ENCODE results near the gene APOD.
"Not testable (repeated sequence)": the region's sequence is repeated elsewhere in the genome, so short reads cannot be mapped to it uniquely, and the experiment has no call there.

DNA sequence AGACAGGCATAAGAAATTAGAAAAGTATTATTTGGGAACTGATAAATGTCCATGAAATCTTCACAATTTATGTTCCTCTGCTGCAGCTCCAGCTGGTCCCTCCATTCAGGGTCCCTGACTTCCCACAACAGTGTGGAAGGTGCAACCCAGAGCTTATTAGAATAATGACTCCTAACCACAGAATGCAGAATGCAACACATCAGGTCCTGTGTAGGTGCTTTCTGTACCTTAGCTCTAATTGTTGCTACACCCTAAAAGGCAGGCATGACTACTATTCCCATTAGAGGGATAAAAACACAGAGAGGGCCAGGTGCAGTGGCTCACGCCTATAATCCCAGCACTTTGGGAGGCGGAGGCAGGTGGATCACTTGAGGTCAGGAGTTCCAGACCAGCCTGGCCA lies 6.6 kb upstream of the APOD start:
- TF ChIP-seq, protein P1, sequence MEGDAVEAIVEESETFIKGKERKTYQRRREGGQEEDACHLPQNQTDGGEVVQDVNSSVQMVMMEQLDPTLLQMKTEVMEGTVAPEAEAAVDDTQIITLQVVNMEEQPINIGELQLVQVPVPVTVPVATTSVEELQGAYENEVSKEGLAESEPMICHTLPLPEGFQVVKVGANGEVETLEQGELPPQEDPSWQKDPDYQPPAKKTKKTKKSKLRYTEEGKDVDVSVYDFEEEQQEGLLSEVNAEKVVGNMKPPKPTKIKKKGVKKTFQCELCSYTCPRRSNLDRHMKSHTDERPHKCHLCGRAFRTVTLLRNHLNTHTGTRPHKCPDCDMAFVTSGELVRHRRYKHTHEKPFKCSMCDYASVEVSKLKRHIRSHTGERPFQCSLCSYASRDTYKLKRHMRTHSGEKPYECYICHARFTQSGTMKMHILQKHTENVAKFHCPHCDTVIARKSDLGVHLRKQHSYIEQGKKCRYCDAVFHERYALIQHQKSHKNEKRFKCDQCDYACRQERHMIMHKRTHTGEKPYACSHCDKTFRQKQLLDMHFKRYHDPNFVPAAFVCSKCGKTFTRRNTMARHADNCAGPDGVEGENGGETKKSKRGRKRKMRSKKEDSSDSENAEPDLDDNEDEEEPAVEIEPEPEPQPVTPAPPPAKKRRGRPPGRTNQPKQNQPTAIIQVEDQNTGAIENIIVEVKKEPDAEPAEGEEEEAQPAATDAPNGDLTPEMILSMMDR (IDR thresholded peaks at IDR 0.05): not testable (repeated sequence)
- TF ChIP-seq POLR2A (IDR thresholded peaks at IDR 0.05): not testable (repeated sequence)
